ENCODE results near the gene NOS3. TPM values are rescaled to one million over a fixed set of nuclear protein-coding genes. Genes with fewer than 3 reads are reported as not detected.

The NOS3 gene
- total and polyA plus RNA-seq, 9 of the 15 experiments (the other 6 are each of a cell fraction or from before 2014, with no cell fraction given): 1.1 to 121 (median 23.6) TPM

DNA sequence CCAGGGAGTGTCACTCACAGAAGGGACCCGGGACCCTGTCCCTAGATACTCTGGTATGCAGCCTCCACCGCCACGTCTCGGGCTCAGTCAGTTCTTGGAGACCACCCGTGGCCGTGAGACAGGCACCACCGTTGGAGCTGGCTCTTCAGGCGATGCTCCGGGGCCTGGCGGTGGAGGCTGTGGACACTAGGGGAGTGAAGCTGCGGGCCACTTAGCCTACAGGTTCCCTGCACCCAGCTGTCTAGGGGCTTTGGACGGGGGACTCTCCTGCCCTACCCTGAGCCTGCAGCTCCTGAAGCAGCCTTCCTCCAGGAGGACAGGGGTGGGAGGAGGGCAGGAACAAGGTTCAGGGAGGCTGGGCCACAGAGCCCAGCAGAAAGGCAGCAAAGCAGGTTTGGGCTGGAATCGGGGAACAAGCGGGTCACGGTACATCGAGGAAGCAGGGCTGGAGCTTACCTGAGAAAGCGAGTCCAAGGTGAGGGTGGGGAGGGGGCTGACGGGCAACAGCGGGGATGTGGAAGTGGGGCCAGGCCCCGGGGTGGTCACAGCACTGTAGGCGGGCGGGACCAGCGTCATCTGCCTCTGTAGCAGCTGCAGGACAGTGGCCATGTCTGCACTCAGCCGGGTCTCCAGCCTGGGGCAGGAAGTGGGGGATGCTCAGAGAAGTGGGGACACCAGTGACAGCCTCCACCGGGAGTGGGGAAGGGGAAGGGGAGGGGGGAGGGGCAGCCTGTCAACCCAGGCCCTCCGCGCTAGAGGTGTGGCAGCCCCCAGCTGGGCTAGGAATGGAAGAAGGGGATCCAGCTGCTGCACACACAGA, 44.2 kb upstream of the NOS3 start (continued):
- TF ChIP-seq SMAD1 (IDR thresholded peaks at IDR 0.05; ENCODE audit: low read depth, low read length, partially characterized antibody) (no peak), ZNF695 (CRISPR knock-in tag; IDR thresholded peaks at IDR 0.05) (no peak), NR1H2 (CRISPR knock-in tag; IDR thresholded peaks at IDR 0.05) (no peak), ZNF263 (CRISPR knock-in tag; IDR thresholded peaks at IDR 0.05; ENCODE audit: borderline replicate concordance) (0 out of 2 replicates have a peak, but pooled peaks have one; percentile 71), PHTF2 (CRISPR knock-in tag; IDR thresholded peaks at IDR 0.05) (no peak), RBFOX2 (IDR thresholded peaks at IDR 0.05; ENCODE audit: low read depth, low read length) (peak; percentile 36; the same call in 1 of the 2 replicates), ATF7 (IDR thresholded peaks at IDR 0.05) (no peak), HSF4 (CRISPR knock-in tag; IDR thresholded peaks at IDR 0.05; ENCODE audit: borderline replicate concordance) (no peak)
- TF ChIP-seq, protein P1, sequence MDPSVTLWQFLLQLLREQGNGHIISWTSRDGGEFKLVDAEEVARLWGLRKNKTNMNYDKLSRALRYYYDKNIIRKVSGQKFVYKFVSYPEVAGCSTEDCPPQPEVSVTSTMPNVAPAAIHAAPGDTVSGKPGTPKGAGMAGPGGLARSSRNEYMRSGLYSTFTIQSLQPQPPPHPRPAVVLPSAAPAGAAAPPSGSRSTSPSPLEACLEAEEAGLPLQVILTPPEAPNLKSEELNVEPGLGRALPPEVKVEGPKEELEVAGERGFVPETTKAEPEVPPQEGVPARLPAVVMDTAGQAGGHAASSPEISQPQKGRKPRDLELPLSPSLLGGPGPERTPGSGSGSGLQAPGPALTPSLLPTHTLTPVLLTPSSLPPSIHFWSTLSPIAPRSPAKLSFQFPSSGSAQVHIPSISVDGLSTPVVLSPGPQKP (CRISPR knock-in tag; IDR thresholded peaks at IDR 0.05): no peak
- TF ChIP-seq, protein P2, sequence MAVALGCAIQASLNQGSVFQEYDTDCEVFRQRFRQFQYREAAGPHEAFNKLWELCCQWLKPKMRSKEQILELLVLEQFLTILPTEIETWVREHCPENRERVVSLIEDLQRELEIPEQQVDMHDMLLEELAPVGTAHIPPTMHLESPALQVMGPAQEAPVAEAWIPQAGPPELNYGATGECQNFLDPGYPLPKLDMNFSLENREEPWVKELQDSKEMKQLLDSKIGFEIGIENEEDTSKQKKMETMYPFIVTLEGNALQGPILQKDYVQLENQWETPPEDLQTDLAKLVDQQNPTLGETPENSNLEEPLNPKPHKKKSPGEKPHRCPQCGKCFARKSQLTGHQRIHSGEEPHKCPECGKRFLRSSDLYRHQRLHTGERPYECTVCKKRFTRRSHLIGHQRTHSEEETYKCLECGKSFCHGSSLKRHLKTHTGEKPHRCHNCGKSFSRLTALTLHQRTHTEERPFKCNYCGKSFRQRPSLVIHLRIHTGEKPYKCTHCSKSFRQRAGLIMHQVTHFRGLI (CRISPR knock-in tag; IDR thresholded peaks at IDR 0.05): no peak
- TF ChIP-seq, protein P3, sequence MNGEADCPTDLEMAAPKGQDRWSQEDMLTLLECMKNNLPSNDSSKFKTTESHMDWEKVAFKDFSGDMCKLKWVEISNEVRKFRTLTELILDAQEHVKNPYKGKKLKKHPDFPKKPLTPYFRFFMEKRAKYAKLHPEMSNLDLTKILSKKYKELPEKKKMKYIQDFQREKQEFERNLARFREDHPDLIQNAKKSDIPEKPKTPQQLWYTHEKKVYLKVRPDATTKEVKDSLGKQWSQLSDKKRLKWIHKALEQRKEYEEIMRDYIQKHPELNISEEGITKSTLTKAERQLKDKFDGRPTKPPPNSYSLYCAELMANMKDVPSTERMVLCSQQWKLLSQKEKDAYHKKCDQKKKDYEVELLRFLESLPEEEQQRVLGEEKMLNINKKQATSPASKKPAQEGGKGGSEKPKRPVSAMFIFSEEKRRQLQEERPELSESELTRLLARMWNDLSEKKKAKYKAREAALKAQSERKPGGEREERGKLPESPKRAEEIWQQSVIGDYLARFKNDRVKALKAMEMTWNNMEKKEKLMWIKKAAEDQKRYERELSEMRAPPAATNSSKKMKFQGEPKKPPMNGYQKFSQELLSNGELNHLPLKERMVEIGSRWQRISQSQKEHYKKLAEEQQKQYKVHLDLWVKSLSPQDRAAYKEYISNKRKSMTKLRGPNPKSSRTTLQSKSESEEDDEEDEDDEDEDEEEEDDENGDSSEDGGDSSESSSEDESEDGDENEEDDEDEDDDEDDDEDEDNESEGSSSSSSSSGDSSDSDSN (IDR thresholded peaks at IDR 0.05; ENCODE audit: borderline replicate concordance in 1 of 2, low read depth in 2 of 2, low read length in 2 of 2): no peak

Data from K562 (cell line).